Choroid plexus epithelial cell (primary cell): ENCODE data around the gene CEP104.
A peak's percentile ranks its signal among the peaks of the same experiment; 100 is the strongest.

Experiments used
- DNase-seq: peaks from one replicate; pipeline ENCODE4 v3.0.0-alpha.2; 2010; ENCODE audit warnings: low read depth
- H3K4me3 ChIP-seq: 2 replicates; pipeline ENCODE4 v1.5.1; 2011; ENCODE audit warnings: low read depth, mild to moderate bottlenecking, control low read depth, low read length, moderate library complexity
- TF ChIP-seq, protein P1 (sequence below): conservative IDR thresholded peaks from 2 replicates; pipeline ENCODE4 v1.5.1; 2011; ENCODE audit warnings: low read depth, mild to moderate bottlenecking, control low read depth, inconsistent platforms, low read length, moderate library complexity

CEP104 gene

DNA sequence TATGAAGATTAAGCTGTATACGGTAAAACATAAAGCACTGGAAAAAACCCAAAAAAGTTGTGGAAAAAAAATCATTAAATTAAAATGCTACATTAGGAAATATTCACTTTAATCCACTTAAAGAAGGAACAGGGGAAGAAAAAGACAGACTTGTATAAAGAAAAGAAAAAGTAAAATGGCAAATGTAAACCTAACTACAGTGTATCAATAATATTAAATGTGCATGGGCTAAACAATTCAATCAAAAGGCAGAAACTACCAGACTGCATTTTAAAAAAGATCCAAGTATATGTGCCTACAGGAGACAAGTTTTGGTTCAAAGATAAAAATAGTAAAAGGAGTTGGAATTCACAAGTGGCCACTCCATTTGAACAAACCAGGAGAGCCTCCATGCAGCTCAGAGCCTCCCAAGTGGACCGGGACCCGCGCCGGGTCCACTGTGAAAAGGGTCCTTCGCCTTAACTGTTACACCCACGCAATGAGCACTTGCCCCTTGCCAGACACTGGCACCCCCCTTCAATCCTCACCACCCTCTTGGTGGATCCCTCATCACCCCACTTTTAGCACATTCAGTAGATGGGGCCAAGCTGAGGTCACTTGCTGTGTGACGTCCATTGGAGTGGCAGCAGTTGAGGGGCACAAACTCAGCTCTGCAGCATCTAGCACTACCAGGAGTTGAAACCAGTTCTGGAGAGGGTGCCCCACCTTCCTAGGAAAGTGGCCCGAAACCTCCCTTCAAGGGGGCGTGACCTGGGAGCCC, 42.2 kb upstream of the CEP104 start:
- TF ChIP-seq, protein P1, sequence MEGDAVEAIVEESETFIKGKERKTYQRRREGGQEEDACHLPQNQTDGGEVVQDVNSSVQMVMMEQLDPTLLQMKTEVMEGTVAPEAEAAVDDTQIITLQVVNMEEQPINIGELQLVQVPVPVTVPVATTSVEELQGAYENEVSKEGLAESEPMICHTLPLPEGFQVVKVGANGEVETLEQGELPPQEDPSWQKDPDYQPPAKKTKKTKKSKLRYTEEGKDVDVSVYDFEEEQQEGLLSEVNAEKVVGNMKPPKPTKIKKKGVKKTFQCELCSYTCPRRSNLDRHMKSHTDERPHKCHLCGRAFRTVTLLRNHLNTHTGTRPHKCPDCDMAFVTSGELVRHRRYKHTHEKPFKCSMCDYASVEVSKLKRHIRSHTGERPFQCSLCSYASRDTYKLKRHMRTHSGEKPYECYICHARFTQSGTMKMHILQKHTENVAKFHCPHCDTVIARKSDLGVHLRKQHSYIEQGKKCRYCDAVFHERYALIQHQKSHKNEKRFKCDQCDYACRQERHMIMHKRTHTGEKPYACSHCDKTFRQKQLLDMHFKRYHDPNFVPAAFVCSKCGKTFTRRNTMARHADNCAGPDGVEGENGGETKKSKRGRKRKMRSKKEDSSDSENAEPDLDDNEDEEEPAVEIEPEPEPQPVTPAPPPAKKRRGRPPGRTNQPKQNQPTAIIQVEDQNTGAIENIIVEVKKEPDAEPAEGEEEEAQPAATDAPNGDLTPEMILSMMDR = peak; percentile 23
- peak overlapping the region; percentile 96 for H3K4me3 ChIP-seq
- peak; percentile 7 for DNase-seq

DNA sequence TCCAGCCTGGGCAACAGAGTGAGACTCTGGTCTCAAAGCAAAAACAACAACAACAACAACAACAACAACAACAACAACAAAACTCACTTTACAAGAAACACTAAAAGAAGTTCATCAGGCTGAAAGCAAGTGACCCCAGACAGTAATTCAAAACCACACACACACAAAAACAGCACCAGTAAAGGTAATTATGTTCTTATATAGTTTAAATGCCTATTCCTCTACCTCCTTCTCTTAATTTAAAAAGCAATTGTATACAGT, 41.4 kb upstream of the CEP104 start:
- TF ChIP-seq, protein P1 = no peak
- DNase-seq = no peak
- no peak overlapping the region for H3K4me3 ChIP-seq

DNA sequence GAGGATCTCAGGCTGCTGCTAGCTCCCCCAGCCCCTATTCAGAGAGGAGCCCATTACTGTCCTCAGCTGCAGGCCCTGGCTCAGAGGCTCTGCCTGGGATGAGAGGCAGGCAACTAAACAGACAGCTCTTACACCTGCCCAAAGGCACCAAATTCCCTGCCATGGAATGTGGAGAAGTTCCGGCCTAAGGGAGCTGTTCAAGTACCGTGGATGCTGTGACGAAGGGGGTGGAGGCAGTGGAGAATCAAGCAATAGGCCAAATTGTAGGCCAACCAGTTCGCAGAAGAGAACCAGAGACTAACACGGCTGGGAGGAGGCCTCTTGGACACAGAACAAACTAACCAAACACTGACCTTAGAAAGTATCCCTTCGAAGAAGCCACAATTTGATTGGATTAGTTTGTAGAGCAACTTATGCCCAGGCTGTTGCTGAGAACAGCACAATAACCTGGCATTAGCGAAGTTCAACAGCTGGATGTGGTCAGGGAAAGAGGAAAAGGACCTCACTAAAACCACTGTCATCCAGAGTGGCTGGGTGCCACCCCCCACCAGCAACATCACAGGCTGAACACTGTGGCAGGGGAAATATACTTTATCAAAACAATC, 39.5 kb upstream of the CEP104 start:
- no peak overlapping the region for H3K4me3 ChIP-seq
- TF ChIP-seq, protein P1 = no peak
- DNase-seq = no peak

DNA sequence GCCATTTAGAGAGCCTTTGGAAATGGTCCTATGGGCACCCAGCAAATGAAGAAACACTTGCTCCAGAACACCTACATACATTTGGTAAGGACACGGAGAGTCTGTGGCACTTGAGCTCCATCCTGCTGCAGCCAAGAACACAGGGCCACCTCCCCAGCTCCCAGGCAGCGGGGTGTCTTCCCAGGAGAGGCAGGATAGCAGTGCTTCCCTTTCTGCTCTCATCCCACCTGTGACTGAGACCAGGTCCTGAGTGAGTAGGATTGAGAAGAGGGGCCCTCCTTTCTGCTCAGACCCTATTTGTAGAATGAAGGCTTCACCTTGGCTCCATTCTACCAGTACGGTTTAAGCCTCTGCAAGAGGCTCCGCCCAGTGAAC, 38.9 kb upstream of the CEP104 start:
- H3K4me3 ChIP-seq = no peak overlapping the region
- no peak for DNase-seq
- TF ChIP-seq, protein P1 = no peak

DNA sequence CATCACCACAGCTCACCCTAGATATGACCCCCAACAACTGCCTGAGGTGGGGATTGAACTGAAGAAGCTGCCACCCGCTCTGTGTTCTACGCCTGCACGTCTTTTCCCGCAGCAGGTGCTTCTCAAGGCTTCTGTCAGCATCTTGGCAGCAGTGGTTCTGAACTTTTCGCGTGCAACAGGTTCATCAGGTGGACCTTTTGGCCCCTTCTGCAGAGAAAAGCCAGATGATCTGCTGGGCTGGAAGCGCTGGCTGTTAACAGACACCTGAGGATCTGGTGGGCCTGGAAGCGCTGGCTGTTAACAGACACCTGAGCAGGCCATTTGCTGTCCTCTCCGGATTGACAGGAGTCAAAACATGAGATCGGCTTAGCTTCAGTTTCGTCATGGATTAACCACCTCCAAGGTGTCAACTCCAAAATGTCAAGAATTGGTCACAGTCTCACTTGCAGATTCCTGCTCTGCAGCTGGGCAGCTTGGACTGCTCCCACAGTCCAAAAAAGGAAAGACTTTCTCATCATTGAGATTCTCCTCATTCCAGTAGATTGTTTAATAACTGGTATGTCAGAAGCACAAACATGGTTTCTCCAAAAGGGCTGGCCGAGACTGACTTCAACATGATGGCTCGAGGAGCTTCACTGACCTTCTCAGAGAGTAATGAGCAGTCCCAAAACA, 38.4 kb upstream of the CEP104 start:
- H3K4me3 ChIP-seq = no peak overlapping the region
- peak; percentile 17 for DNase-seq
- TF ChIP-seq, protein P1 = no peak

DNA sequence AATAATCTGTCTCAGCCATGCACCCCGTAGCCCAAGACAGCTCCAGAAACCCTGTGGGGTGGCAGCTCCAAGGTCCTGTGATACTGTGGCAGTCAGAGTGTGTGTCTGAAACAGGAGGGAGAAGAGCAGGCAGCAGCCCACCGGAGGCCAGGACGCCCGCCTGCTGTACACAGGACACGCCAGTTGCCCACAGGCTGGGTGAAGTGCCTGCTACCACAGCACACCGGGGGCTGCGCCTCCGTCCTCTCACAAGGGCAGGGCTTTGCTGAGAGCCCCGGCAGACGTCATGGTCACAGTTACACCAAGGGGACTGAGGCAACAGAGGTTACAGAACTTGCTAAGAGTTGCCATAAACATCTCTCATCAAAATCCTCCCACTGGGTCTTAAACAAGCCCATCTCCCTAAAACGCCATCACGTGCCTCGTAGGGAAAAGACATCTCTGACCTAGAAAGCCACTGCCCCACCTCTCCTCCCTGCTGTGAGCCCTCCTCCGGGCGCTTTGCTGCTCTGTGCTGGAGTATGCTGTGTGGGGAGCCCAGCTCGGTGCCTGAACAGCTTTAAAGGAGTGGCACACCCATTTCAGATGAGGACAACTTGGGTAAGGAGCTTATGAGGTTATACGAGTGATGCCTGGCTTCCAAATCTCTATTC, 37.7 kb upstream of the CEP104 start:
- DNase-seq = no peak
- H3K4me3 ChIP-seq = no peak overlapping the region
- TF ChIP-seq, protein P1 = no peak
